Vagina (tissue), 2 donors: ENCODE measurements around the gene AMZ2. TPM values are rescaled to one million over a fixed set of nuclear protein-coding genes. Genes with fewer than 3 reads are reported as not detected.
"Not testable (repeated sequence)": the region's sequence is repeated elsewhere in the genome, so short reads cannot be mapped to it uniquely, and the experiment has no call there.

Source experiments
- DNase-seq, 2 donors: peaks; one replicate each; pipeline ENCODE4 v3.0.0-alpha.2; 2017; ENCODE audit errors: extremely low spot score in 2 of 2
- H3K27ac ChIP-seq: fragments of 200-600 bp; sonication (generic); one replicate; pipeline ENCODE4 v1.5.1; 2019
- H3K27me3 ChIP-seq: fragments of 200-600 bp; sonication (generic); one replicate; pipeline ENCODE4 v1.5.1; 2019
- H3K36me3 ChIP-seq, 2 donors: fragments of 200-600 bp; sonication (generic); one replicate each; pipeline ENCODE4 v1.5.1; 2017 to 2019
- H3K4me1 ChIP-seq: fragments of 200-600 bp; sonication (generic); one replicate; pipeline ENCODE4 v1.5.1; 2019
- H3K4me3 ChIP-seq, 2 donors: fragments of 200-600 bp; sonication (generic); 1 replicate in 1 of 2; 2 replicates in 1 of 2; pipeline ENCODE4 v1.5.1; 2016 to 2019
- H3K9me3 ChIP-seq: fragments of 200-600 bp; sonication (generic); one replicate; pipeline ENCODE4 v1.5.1; 2019
- CTCF ChIP-seq, 3 experiments: fragments of 450-650 bp in 2 of 3; fragments of 200-600 bp in 1 of 3; sonication (generic) in 1 of 3; IDR thresholded peaks; one replicate each; pipeline ENCODE4 v1.5.1; 2017 to 2019; ENCODE audit warnings: antibody characterized with exemption in 3 of 3, mild to moderate bottlenecking in 2 of 3, moderate library complexity in 2 of 3
- POLR2A ChIP-seq, 2 donors: fragments of 450-650 bp; IDR thresholded peaks; one replicate each; pipeline ENCODE4 v1.6.1; 2017; ENCODE audit warnings: antibody characterized with exemption in 2 of 2, mild to moderate bottlenecking in 2 of 2, moderate library complexity in 2 of 2
- POLR2AphosphoS5 ChIP-seq, 2 donors: sonication (generic); formaldehyde crosslinking; IDR thresholded peaks; one replicate each; pipeline ENCODE4 v1.9.0; 2017; ENCODE audit warnings: antibody characterized with exemption in 2 of 2, mild to moderate bottlenecking in 2 of 2, low read depth in 1 of 2; ENCODE audit not compliant: insufficient read depth in 1 of 2
- intact Hi-C: fragments of 100-400 bp; cut with DNase I; formaldehyde crosslinking; loops from one replicate; pipeline ENCODE4 v1.15.1; 2023
- total RNA-seq: library from RNA; depleted of rRNA; stranded (reverse); fragments of >200 nt; gene quantifications from one replicate; pipeline ENCODE4 v1.2.3, GENCODE V29; 2016

The AMZ2 gene
- total RNA-seq, 1 donor from 2014 or later: 39.8 TPM

- no peaks in the 10 kb centered on the region for H3K9me3 ChIP-seq
- DNase-seq: peak in 1 of 2 donors; percentile 82
- H3K36me3 ChIP-seq: no peaks in the 10 kb centered on the region
- H3K27ac ChIP-seq: peak overlapping the region; percentile 92
- intact Hi-C loops: loop anchor here (10.0 kb wide), 1 partner anchor 240 kb away; no protein-coding TSS in a partner anchor
- TF ChIP-seq CTCF (IDR thresholded peaks at IDR 0.05) (no peak), POLR2A (IDR thresholded peaks at IDR 0.05) (no peak), POLR2AphosphoS5 (IDR thresholded peaks at IDR 0.05; ENCODE audit: insufficient read depth in 1 of 2, low read depth in 1 of 2) (no peak)
- H3K4me1 ChIP-seq: peaks cover 30% of the 10 kb centered on the region
- H3K4me3 ChIP-seq: peak overlapping the region; percentile 72 to 95
- H3K27me3 ChIP-seq: no peaks in the 10 kb centered on the region
Measured at GRCh38 chr17:68204736-68205135, 43.1 kb upstream of the AMZ2 start.

GRCh38 chr17:68205251-68205807 lies 42.5 kb upstream of the AMZ2 start:
- Histone ChIP-seq H3K4me3 (peak overlapping the region; percentile 72 to 95), H3K9me3 (no peaks in the 10 kb centered on the region), H3K36me3 (no peaks in the 10 kb centered on the region), H3K27me3 (no peaks in the 10 kb centered on the region), H3K4me1 (peaks cover 24% of the 10 kb centered on the region), H3K27ac (peak overlapping the region; percentile 92)
- TF ChIP-seq CTCF (IDR thresholded peaks at IDR 0.05) (peak; percentile 43 to 86 (median 85)), POLR2A (IDR thresholded peaks at IDR 0.05) (peak in 1 of 2 donors; percentile 64), POLR2AphosphoS5 (IDR thresholded peaks at IDR 0.05; ENCODE audit: insufficient read depth in 1 of 2, low read depth in 1 of 2) (peak; percentile 83 to 85)
- DNase-seq: peak in 1 of 2 donors; percentile 88
- intact Hi-C loops: loop anchor here (10.0 kb wide), 1 partner anchor 241 kb away; no protein-coding TSS in a partner anchor

GRCh38 chr17:68205808-68206720 lies 41.8 kb upstream of the AMZ2 start:
- intact Hi-C loops: loop anchor here (10.0 kb wide), 1 partner anchor 241 kb away; no protein-coding TSS in a partner anchor
- no peak for TF ChIP-seq POLR2A (IDR thresholded peaks at IDR 0.05)
- TF ChIP-seq CTCF (IDR thresholded peaks at IDR 0.05): no peak
- TF ChIP-seq POLR2AphosphoS5 (IDR thresholded peaks at IDR 0.05; ENCODE audit: insufficient read depth in 1 of 2, low read depth in 1 of 2): no peak
- Histone ChIP-seq H3K4me1 (peaks cover 17% of the 10 kb centered on the region), H3K4me3 (peak overlapping the region; percentile 72 to 95), H3K27ac (peak overlapping the region; percentile 92), H3K36me3 (no peaks in the 10 kb centered on the region), H3K27me3 (no peaks in the 10 kb centered on the region), H3K9me3 (no peaks in the 10 kb centered on the region)
- peak in 1 of 2 donors; percentile 84 for DNase-seq

GRCh38 chr17:68207651-68208253 lies 40.1 kb upstream of the AMZ2 start:
- intact Hi-C loops: loop anchor here (10.0 kb wide), 1 partner anchor 243 kb away; no protein-coding TSS in a partner anchor
- no peak overlapping the region for H3K27ac ChIP-seq

GRCh38 chr17:68208651-68209050 lies 39.2 kb upstream of the AMZ2 start:
- not testable (repeated sequence) for H3K27ac ChIP-seq, H3K9me3 ChIP-seq, H3K36me3 ChIP-seq, H3K27me3 ChIP-seq, H3K4me3 ChIP-seq
- intact Hi-C loops: loop anchor here (10.0 kb wide), 1 partner anchor 244 kb away; no protein-coding TSS in a partner anchor
- H3K4me1 ChIP-seq: peaks cover 16% of the 10 kb centered on the region
- DNase-seq: peak in 1 of 2 donors; percentile 76

More at GRCh38 chr17:68207651-68208253, 40.1 kb upstream of the AMZ2 start:
- Histone ChIP-seq H3K4me1 (peaks cover 16% of the 10 kb centered on the region), H3K9me3 (no peaks in the 10 kb centered on the region), H3K4me3 (no peak overlapping the region), H3K36me3 (no peaks in the 10 kb centered on the region), H3K27me3 (no peaks in the 10 kb centered on the region)
- DNase-seq: peak in 1 of 2 donors; percentile 65
- TF ChIP-seq POLR2A (IDR thresholded peaks at IDR 0.05): no peak

- DNase-seq, H3K27me3 ChIP-seq, H3K36me3 ChIP-seq, H3K9me3 ChIP-seq, H3K27ac ChIP-seq, H3K4me3 ChIP-seq: not testable (repeated sequence)
- intact Hi-C loops: loop anchor here (10.0 kb wide), 1 partner anchor 245 kb away; no protein-coding TSS in a partner anchor
- peaks cover 16% of the 10 kb centered on the region for H3K4me1 ChIP-seq
Measured at GRCh38 chr17:68209191-68209900, 38.5 kb upstream of the AMZ2 start.
